G401.6 (cell line): ENCODE measurements around the gene PCMT1.

ENCODE experiments used
- FAIRE-seq: peaks from 2 replicates; lab custom pipeline; 2012; peaks lifted over from hg19 to GRCh38; lab: Jason Lieb, UNC

The PCMT1 gene

GRCh38 chr6:149855040-149855654 is 105.6 kb downstream of the PCMT1 start:
- FAIRE-seq: no peak

- FAIRE-seq: no peak
Measured at GRCh38 chr6:149855741-149856140, 106.2 kb downstream of the PCMT1 start.

GRCh38 chr6:149856256-149856994 is 106.9 kb downstream of the PCMT1 start:
- FAIRE-seq: no peak

GRCh38 chr6:149857541-149857940 is 108.0 kb downstream of the PCMT1 start:
- no peak for FAIRE-seq

GRCh38 chr6:149859368-149859767 is 109.8 kb downstream of the PCMT1 start:
- FAIRE-seq: no peak

GRCh38 chr6:149859938-149860337 is 110.4 kb downstream of the PCMT1 start:
- FAIRE-seq: no peak

- FAIRE-seq: no peak
Measured at GRCh38 chr6:149860513-149860833, 110.9 kb downstream of the PCMT1 start.
